Measurements from ENCODE around the gene PHACTR4. TPM values are rescaled to one million over a fixed set of nuclear protein-coding genes. Genes with fewer than 3 reads are reported as not detected.
A peak's percentile ranks its signal among the peaks of the same experiment; 100 is the strongest.

The PHACTR4 gene
- total and polyA plus RNA-seq, 9 of the 15 experiments (the other 6 are each of a cell fraction or from before 2014, with no cell fraction given), result 6.4 to 43.6 (median 14.2) TPM

GRCh38 chr1:28395181-28395580, 25.6 kb downstream of the PHACTR4 start (continued):
- TF ChIP-seq ATF3 (IDR thresholded peaks at IDR 0.05) (peak; percentile 25; the same call in 1 of the 2 replicates), ATF3 (CRISPR knock-in tag; conservative IDR thresholded peaks at IDR 0.05) (no peak), ZBTB2 (IDR thresholded peaks at IDR 0.05) (no peak), ESRRB (CRISPR knock-in tag; IDR thresholded peaks at IDR 0.05; ENCODE audit: borderline replicate concordance) (no peak), MGA (IDR thresholded peaks at IDR 0.05) (peak; percentile 50), GABPB1 (CRISPR knock-in tag; IDR thresholded peaks at IDR 0.05) (no peak), THAP12 (CRISPR knock-in tag; IDR thresholded peaks at IDR 0.05) (no peak)

All from K562 (cell line).